Cortex of kidney (tissue), 1 donor: Measurements from ENCODE around the gene EHD3.
"Not testable (repeated sequence)": the region's sequence is repeated elsewhere in the genome, so short reads cannot be mapped to it uniquely, and the experiment has no call there.

Source experiments
- DNase-seq: peaks from one replicate; lab custom pipeline; 2025; lab: John Stamatoyannopoulos, UW

The EHD3 gene

DNA sequence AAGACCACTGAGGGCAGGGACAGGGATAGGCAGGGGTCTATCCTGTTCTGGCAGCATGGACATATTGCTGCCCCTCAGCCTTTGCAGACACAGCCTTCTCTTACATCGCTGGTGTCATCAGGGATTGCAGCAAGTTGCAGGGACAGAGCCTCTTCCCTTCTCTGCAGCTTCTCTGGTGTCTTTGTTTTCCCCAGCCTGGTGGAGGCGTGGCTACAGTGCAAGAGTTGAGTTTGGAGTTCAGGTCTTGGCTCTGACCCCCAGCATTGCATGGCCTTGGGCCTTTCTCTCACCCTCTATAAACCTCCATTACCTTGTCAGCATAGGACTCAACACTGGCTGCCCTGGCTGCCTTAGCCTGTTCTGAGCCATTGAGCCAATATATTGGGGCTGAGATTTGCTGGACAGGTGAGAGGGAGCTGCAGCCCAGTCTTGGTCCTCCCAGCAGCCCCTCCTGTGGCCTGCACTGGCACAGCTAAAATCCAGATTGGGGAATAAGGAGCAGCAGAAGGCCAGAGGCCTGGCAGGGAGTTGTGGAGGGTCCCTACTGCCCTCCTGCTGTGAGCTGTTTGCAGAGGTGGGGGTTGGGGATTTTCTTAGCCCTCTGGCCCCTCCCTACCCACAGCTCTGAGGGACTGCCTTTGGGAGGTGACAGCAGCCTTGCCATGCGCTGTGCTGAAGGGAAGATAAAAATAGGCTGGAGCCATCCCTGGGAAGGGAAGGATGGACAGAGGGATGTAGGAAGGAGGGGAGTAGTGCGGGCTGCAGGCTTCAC lies 22.8 kb downstream of the EHD3 start:
- DNase-seq, result no peak

DNA sequence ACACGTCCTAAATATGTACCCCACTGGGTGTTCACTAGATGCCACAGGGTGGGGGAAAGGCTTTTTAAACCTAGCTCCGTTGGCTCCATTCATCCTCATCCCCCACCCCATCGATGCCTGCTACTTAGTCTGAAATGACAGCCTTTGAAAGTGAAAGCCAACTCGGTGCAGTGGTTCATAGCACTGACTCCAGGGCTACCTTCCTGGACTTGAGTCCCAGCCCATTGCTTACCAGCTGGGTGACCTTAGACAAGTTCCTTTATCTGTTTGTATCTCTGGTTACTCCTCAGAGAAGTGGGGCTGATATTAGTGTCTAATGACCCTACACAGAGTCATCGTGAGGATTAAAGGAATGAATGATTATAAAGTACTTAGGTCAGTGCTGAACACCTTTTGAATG lies 24.4 kb downstream of the EHD3 start:
- DNase-seq, result no peak

DNA sequence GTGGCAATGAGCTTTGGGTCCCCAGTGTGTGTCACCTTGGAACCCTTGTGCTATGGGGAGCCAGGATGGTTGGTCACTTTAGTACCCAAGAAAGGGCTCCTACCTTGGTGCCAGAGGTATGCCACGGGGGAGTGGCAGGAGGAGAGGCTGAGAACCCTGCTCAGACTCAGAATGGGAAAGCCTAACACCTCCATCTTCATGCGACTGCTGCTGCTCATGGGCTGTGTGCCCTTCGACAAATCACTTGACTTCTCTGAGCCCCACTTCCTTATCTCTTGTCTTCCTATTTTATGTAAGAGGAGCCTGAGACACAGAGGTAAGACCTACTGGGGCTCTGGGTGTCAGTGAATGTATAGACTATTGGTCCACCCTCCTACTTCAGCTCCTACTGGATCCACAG lies 25.1 kb downstream of the EHD3 start:
- DNase-seq, result no peak

DNA sequence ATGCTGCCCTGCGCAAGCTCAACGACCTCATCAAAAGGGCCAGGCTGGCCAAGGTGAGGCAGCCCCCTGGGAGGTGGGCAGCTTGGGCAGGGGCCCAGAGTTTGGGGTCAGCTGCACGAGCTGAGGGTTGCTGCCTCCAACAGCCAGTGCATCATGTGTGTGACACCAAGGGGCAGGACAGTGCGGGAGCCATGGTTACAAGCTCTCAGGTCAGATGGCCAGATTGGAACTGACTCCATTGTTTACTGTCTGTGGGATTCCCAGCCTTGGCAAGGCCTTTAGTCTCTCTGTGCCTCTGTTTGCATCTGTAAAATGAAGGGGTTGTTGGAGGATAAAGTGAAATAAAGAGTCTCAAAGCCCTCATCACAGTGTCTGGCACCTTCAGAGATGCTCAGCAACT lies 26.9 kb downstream of the EHD3 start:
- DNase-seq, result no peak

DNA sequence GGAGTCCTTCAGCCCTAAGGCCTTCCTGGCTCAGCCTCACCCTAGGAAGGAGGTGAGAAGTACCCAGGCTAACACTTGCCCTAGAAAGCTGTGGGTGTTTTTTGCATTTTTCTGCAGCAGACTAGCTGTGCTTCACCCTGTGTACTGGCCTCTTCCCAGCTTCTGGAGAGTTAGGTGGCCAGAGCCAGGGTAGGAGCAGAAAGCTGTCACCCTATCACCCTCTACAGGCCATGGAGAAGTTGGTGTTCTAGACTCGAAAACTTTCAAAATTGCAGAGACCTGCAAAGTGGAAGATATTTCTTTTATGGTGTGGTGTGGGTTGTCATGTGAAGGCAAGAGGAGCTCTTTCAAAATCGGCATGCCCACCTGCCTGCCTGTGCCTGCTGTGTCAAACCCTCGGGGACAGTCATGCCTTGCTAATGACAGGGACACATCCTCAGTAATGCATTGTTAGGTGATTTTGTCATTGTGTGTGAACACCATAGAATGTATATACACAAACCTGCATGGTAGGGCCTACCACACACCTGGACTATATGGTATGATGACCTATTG lies 29.8 kb downstream of the EHD3 start:
- no peak for DNase-seq

DNA sequence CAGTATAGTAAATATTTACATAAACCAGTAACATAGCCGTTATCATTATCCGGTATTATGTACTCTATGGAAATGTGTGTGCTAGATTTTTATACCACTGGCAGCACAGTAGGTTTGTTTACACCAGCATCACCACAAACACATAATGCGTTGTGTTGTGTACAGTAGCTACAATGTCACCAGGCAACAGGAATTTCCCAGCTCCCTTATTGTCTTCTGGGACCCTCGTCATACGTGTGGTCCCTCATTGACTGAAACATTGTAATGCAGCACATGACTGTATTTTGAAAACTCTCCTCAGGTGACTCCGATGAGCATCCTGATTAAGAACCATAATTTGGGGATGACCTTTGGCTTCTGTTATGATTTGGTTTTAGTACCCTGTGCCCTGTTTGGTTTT lies 31.3 kb downstream of the EHD3 start:
- DNase-seq, result no peak

DNA sequence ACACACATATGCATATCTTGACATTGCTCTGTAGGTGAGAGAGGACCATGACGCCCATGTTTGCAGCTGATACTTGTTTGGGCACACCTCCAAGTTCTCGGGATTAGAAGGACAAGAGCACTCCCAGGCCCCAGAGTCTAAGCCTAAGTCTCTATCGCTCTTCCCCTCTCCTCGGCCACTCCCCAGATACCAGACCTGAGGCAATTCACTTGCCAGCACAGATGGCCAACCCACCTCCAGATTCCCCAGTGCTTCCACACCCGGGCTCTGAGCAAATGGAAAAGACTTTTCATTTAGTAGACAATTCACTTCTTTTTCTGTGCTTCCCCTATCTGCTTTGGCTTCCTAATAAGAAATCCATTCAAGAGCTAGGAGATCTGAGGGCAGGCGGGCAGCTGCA lies 32.9 kb downstream of the EHD3 start:
- DNase-seq, result no peak

DNA sequence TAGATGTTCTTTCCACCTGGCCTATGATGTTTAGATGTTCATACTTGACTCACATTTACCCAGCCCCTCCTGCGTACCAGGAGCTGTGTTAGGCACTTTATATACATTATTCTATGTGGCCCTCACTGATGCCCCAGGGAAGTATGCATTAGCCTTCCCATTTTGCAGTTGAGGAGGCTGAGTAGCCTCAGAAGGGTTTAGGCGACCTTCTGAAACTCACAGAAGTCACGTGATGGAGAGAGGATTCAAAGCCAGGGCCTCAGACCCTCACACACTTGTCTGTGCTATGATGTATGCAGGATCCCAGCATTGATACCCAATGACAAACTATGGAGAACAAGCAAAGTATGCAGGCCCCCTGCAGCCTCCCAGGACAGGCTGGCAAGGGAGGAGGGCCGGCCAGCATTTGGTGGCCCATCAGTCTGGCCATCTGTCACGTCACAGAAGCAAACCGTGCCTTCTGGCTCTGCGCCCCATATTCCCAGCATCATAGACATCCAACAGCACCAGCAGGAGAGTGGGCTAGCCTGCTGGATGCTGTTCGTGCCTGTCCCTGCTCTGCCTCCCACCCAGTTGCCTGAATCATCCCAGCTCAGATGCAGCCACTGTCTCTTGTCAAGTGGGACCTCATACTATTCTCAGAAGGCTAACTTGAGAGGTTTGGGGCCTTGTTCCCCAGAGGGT lies 33.6 kb downstream of the EHD3 start:
- DNase-seq, result no peak

DNA sequence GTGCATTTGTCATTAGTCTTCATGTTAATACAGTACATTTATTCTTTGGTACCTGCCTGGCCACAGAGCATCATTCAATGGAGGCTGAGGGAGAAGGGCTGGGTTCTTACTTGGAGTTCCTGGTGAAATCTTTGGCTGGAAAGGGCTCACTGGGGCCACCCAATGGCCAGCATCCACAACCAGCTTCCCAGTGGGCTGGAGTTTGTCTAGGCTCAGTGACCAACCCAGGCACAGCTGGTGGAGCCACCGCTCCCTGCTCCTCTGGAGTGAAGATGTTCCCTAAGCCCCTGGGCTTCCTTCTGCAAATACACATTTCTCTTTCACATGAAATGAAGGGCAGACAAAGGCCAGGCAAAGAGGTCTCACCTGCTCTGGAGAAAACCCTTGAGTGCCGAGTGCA lies 34.4 kb downstream of the EHD3 start:
- DNase-seq, result no peak

DNA sequence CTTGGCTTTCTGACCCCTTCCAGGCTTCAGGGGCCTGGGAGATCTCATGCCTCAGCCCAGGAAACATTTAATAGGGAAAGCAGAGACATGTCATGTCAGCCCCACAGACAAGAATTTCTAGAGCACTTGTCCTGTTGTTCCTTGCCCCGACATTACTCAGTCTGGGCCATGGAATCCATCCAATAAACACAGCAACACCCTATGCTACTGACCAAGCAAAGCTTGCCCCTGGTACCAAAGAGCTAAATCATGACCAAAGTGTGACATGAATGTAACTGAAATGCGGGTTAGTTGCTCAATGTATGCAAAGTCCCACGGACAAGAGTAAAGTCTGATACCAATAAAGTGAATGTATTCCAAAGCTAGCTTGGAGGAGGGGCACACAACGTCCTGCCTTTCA lies 35.1 kb downstream of the EHD3 start:
- DNase-seq, result no peak

DNA sequence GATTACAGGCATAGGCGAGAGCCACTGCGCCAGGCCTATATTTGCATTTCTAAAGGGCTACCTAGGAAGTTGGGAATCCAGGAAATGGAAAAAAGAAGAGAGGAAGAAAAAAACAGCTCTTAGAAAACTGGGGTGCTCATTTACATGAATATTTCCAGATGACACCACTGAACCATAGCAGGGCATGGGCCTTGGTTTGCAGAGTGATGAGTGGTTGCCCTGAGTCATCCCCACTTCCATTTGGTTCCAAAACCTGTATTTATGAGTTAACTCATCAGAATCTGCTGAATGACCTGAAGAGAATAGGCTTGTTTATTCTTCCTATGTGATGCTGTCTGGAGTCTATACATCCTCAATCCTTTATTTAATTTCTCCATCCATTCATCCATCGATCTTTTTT lies 36.2 kb downstream of the EHD3 start:
- no peak for DNase-seq

DNA sequence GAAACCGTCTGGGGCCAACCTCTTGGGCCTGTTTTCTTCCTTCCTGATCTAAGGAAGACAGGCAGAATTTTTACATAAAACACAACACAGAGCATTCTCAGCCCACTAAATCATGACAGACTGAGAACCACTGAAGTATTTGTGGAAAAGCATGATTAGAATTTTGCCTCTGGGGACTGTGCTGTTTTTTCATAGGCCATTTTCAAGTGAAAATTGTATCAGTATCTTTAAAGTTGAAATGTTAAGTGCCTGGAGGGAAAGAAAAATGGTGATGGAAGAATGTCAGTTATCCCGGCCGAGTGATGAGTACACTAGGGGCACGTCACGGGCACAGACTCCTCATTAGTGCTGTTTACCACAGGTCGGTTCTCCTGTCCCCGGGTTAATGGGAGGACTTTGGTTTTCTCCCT lies 36.9 kb downstream of the EHD3 start:
- DNase-seq, result no peak

DNA sequence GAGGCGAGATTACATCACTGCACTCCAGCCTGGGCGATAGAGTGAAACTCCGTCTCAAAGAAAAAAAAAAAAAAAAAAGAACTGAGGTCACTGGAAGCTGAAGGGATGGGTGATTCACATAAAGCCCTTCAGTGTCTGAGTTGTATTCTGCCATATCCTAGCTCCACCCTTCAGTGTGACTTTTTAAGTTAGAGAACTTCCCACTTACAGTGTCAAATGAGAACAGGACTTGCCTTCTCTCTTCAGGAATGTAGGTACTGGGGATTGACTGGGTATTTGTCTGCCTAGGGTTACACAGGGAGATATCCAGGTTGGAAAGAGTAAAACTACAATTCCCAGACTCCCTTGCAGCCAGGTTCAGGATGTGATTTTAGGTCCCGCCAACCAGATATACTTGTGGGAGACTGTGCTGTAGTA lies 37.9 kb downstream of the EHD3 start:
- no peak for DNase-seq

DNA sequence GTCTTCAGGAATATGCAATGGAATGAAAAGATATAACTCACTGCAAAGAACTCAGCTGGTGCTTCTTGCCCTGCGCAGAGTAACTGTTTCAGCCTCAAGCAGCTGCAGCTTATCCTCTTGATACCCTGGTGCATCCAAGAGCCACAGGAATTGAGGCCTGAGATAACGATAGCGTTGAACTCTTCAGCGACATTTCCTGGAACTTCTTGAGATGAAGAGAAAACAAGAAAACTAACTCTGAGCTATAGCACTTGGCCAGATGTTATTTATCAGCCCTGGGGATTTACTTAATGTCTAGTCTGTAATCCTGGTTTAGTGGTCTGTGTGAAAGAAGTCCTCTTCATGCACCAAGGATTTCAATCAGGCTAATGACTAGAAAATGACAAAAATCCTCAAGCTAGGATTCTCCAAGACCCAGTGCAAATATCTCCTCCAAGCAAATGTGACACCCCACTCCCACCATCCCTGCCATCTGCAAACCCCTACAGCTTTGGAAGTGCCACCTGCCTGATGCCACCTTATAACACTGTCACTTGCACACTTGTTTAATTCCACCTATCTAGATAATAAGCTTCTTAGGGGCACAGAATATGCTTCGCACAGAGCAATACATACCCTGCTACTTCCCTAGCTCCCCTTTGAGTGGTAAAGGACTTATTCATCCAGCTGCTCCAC lies 40.6 kb downstream of the EHD3 start:
- no peak for DNase-seq

DNA sequence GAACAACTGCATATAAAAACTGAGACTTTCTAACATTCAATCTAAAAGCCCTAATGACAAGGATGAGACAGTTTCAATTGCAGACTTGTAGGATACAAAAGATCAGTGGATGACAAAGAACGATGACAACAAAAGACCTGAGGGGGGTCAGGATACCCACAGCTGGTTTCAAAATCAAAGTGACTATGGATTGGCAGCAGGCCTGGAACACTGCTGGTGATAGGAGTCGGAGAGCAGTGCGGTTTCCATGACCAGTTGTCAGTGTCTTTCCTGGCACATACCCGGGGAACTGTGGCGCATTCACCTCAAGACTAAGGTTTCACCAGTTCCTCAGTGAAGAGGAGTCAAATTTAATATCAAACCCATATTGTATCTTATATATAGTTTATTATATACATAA lies 42.0 kb downstream of the EHD3 start:
- no peak for DNase-seq

DNA sequence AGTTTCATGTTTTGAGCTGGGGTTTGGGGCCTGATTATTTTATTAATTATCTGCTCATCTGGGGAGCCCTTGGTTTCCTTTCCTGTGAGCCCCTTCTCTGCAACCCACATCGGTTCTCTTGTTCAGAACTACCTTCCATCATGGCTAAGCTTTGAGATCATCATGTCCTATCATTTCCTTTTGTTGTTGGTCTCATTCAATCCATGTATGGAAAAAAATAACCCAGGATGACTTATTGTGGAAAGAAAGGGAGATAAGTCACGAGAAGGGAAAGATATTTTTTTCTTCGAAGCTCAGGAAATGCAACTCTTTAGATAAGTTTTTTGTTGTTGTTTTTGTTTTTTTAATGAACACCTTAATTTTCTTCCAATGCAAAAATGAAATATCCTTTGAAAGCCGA lies 43.7 kb downstream of the EHD3 start:
- no peak for DNase-seq

DNA sequence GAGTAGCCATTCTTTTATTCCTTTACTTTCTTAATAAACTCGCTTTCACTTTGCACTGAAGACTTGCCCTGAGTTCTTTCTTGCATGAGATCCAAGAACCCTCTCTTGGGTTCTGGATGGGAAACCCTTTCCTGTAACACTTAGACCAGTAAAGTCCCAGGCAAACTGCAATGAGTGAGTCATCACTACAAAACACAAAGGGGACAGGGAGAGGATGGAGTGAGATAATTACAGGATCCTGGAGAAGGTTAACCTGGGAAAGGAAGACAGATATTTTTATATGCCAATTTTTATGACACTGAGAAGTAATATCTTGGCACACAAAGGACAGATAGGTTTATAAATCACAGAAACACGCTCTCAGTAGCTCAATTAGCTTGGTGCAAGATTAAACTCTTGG lies 48.7 kb downstream of the EHD3 start:
- no peak for DNase-seq

DNA sequence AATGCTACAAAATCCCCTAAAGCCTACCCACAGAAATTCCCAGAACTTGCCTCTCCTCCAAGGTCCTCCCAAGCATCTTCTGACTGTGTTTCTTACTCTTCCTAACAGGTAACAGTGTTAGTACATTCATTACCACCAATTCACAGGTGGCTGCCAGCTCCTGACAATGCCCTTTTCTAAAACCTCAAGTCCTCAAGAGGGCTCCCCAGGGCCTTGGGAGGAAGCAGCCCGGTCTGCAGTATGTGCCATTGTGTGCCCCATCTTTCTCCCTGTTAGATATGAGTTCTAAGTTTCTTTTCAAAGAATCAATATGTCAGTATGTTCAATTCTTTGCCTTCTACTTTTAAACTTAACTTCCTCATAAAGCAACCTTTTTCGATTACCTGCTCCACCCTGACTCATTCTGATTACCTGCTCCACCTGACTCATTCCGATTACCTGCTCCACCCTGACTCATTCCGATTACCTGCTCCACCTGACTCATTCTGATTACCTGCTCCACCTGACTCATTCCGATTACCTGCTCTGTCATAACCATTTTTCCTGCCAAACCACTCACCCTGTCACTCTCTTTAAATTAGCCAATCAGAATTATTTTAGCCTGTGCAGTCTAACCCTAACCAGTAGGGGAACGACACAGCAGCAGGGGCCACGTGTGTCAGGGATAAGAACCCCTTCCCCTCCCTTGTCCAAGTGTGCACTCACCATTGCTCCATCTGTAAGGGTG lies 49.4 kb downstream of the EHD3 start:
- DNase-seq, result not testable (repeated sequence)

DNA sequence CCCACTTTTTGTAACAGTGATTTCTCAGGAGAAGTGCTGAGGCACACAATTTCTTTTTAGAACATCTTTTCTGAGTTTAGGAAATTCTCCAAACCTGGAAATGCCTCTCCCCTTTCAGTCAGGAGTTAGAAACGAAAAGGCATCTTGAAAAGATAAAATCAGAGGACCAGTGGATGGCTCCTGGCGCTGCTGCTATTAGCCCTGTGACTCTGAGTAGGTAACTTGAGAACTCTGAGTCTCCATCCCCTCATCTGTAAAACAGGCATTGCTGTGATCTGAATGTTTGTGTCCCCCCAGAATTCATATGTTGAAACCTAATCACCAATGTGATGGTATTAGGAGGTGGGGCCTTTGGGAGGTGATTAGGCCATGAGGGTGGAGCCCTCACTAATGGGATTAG lies 50.2 kb downstream of the EHD3 start:
- no peak for DNase-seq

DNA sequence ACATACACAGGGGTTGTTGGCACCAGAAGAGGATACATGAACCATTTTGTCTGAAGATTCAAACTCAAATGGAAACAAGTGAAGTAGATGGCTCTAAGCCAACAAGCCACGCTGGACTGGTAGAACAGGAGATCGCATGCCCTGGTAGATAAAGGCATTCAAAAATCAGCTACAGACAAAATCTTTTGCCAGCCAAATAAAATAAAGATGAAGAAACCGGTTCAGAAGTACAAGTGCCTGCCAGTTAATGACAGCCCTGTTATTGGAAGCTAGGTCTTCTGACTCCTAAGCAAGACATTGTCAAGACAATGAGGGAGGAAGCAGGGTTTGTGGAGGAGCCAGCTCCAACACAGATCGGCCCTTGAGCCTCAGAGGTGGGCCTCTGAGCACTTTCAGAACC lies 52.3 kb downstream of the EHD3 start:
- no peak for DNase-seq

DNA sequence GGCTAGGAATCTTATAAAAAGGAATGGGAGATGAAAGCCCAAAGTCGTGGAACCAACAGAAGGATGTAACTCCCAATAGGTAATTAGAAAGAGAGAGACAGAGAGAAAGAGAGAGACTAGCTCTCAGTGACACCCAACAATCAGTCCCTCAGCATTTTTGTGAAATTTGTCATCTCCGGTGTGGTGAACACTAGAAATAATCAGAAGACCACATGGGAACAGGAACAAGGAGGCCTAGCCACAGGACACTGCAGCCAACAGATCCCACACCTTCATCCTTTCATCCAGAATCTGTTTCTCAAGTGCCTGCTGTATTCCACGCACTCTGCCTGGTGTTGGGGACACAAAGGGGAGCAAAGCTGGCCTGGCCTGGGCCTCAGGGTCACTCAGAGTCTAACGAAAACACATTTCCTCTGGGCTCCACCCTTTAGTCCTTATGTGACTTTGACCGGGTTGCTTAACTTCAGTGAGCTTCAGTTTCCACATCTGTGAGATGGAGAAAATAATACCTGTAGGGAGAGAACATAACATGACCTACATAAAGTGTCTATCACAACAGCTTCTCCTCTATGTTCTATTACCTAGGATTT lies 53.1 kb downstream of the EHD3 start:
- no peak for DNase-seq

DNA sequence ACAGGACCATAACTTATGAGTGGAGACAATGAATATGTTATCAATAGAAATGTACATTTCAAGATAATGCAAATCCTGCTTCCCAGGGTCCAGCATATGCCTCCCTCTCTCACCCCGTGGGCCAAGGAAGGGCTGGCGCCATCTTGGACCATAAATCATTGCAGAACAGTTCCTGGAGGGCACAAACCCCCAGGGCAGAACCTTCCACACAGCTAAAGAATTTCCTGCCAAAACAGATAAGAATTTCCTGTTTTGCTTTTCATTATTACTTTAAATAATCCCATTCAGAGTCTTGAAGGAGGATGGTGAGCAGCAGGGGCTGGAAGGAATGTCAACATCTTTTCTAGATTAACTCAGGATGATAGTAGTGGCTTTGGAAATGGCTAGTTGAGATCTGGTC lies 53.7 kb downstream of the EHD3 start:
- DNase-seq, result no peak
